NCI-H146 treated with DMSO at 0.1 percent for 48 hours (cell line): ENCODE data around the gene PAFAH1B1.

Experiments used
- DNase-seq: peaks from one replicate; lab custom pipeline; 2025; ENCODE audit not compliant: unreplicated experiment; lab: John Stamatoyannopoulos, UW

Gene PAFAH1B1

GRCh38 chr17:2701161-2701995 is 107.9 kb downstream of the PAFAH1B1 start:
- no peak for DNase-seq

- no peak for DNase-seq
Measured at GRCh38 chr17:2701996-2702741, 108.7 kb downstream of the PAFAH1B1 start.

- no peak for DNase-seq
Measured at GRCh38 chr17:2703181-2703580, 109.7 kb downstream of the PAFAH1B1 start.

GRCh38 chr17:2703606-2704005 is 110.2 kb downstream of the PAFAH1B1 start:
- DNase-seq, result no peak

GRCh38 chr17:2704031-2704889 is 110.8 kb downstream of the PAFAH1B1 start:
- no peak for DNase-seq

- no peak for DNase-seq
Measured at GRCh38 chr17:2704890-2705248, 111.4 kb downstream of the PAFAH1B1 start.

GRCh38 chr17:2705263-2705662 is 111.8 kb downstream of the PAFAH1B1 start:
- DNase-seq, result no peak

GRCh38 chr17:2705888-2706795 is 112.7 kb downstream of the PAFAH1B1 start:
- no peak for DNase-seq

GRCh38 chr17:2706911-2707510 is 113.6 kb downstream of the PAFAH1B1 start:
- DNase-seq, result no peak

GRCh38 chr17:2707721-2708584 is 114.5 kb downstream of the PAFAH1B1 start:
- no peak for DNase-seq

GRCh38 chr17:2708585-2709182 is 115.2 kb downstream of the PAFAH1B1 start:
- DNase-seq, result no peak

GRCh38 chr17:2709183-2709661 is 115.8 kb downstream of the PAFAH1B1 start:
- DNase-seq, result no peak

GRCh38 chr17:2710071-2710802 is 116.8 kb downstream of the PAFAH1B1 start:
- no peak for DNase-seq

- DNase-seq, result no peak
Measured at GRCh38 chr17:2710803-2711607, 117.6 kb downstream of the PAFAH1B1 start.

GRCh38 chr17:2711608-2712299 is 118.3 kb downstream of the PAFAH1B1 start, which contains the start of gene CLUH:
Gene CLUH (minus strand): TSS chr17:2711764. CDS start chr17:2711661, 103 bp downstream.
- DNase-seq, result peak; percentile 68
